OCI-LY7 (cell line): ENCODE data around the gene KCTD19. TPM values are rescaled to one million over a fixed set of nuclear protein-coding genes. Genes with fewer than 3 reads are reported as not detected.

Experiments used
- BruUV-seq: library from RNA; stranded (reverse); fragments of 400-500 nt; replicated peaks from 2 replicates; lab custom pipeline; 2021; lab: Mats Ljungman, UMichigan
- CTCF ChIA-PET: fragments of 300-600 bp; sonication (Branson Sonifier 250); formaldehyde crosslinking; loops from one replicate; lab custom pipeline; 2022; ENCODE audit warnings: antibody characterized with exemption; ENCODE audit not compliant: unreplicated experiment; lab: Charles Lee
- POLR2A ChIA-PET: fragments of 300-600 bp; sonication (Branson Sonifier 250); formaldehyde crosslinking; loops from one replicate; lab custom pipeline; 2022; ENCODE audit warnings: antibody characterized with exemption; lab: Charles Lee
- DNase-seq: peaks from one replicate; pipeline ENCODE4 v3.0.0-alpha.2; 2015; ENCODE audit warnings: low spot score
- H2AFZ ChIP-seq: fragments of 200-600 bp; sonication (generic), shearing (Covaris generic); 2 replicates; pipeline ENCODE4 v1.6.1; 2014; ENCODE audit warnings: mild to moderate bottlenecking, antibody characterized with exemption, low read length, moderate library complexity
- H3K27ac ChIP-seq: fragments of 200-600 bp; sonication (generic); 2 replicates; pipeline ENCODE4 v1.5.1; 2014; ENCODE audit warnings: mixed run types, low read depth, mild to moderate bottlenecking, moderate library complexity, low read length, inconsistent platforms; ENCODE audit not compliant: poor library complexity, severe bottlenecking
- H3K36me3 ChIP-seq: fragments of 200-600 bp; sonication (generic); 2 replicates; pipeline ENCODE4 v1.6.1; 2014; ENCODE audit warnings: mild to moderate bottlenecking, antibody characterized with exemption, low read length, moderate library complexity, mixed read lengths; ENCODE audit not compliant: insufficient read depth
- H3K4me1 ChIP-seq: fragments of 200-600 bp; sonication (generic); 2 replicates; pipeline ENCODE4 v1.5.1; 2014; ENCODE audit warnings: mild to moderate bottlenecking, low read length; ENCODE audit not compliant: insufficient read depth, poor library complexity, severe bottlenecking
- H3K4me2 ChIP-seq: fragments of 200-600 bp; sonication (generic); 2 replicates; pipeline ENCODE4 v1.6.1; 2014; ENCODE audit warnings: mild to moderate bottlenecking, low read length
- H3K4me3 ChIP-seq: fragments of 200-600 bp; sonication (generic); 2 replicates; pipeline ENCODE4 v1.5.1; 2014; ENCODE audit warnings: mild to moderate bottlenecking, low read depth, low read length; ENCODE audit not compliant: poor library complexity, severe bottlenecking
- H3K79me2 ChIP-seq: fragments of 200-600 bp; sonication (generic); 2 replicates; pipeline ENCODE4 v1.6.1; 2016; ENCODE audit warnings: low read depth, mild to moderate bottlenecking, low read length, moderate library complexity, mixed read lengths; ENCODE audit not compliant: insufficient read depth
- H3K9me2 ChIP-seq: fragments of 200-600 bp; sonication (generic); 2 replicates; pipeline ENCODE4 v1.6.1; 2016; ENCODE audit warnings: mild to moderate bottlenecking, low read length, mixed read lengths; ENCODE audit not compliant: insufficient read depth
- H3K9me3 ChIP-seq: fragments of 200-600 bp; sonication (generic); 2 replicates; pipeline ENCODE4 v1.6.1; 2014; ENCODE audit warnings: mild to moderate bottlenecking, mixed run types, low read length, mixed read lengths
- H4K20me1 ChIP-seq: fragments of 200-600 bp; sonication (generic); 2 replicates; pipeline ENCODE4 v1.6.1; 2014; ENCODE audit warnings: mild to moderate bottlenecking, antibody characterized with exemption, low read length, moderate library complexity, mixed read lengths; ENCODE audit not compliant: insufficient read depth
- CTCF ChIP-seq: fragments of 200-600 bp; sonication (generic); conservative IDR thresholded peaks from 2 replicates; pipeline ENCODE4 v1.5.1; 2014; ENCODE audit warnings: mild to moderate bottlenecking, antibody characterized with exemption, low read length, moderate library complexity, mixed read lengths
- EZH2phosphoT487 ChIP-seq: fragments of 200-600 bp; sonication (generic); IDR thresholded peaks from 2 replicates; pipeline ENCODE4 v1.6.1; 2018; ENCODE audit warnings: low read depth, borderline replicate concordance, mild to moderate bottlenecking, mixed run types, antibody characterized with exemption, low read length, moderate library complexity, mixed read lengths
- intact Hi-C: fragments of 100-400 bp; cut with micrococcal nuclease; formaldehyde crosslinking; loops from one replicate; pipeline ENCODE4 v1.10.0; 2022; ENCODE audit not compliant: unreplicated experiment
- total RNA-seq, 2 experiments: library from RNA; depleted of rRNA in 1 of 2; stranded (reverse); fragments of >200 nt in 1 of 2; shearing (Covaris generic) in 1 of 2; gene quantifications; 2 replicates each; pipeline ENCODE4 v1.2.3, GENCODE V29; 2014 to 2022

Gene KCTD19
- total RNA-seq, 2 experiments from 2014 or later, result 0.17 TPM; not detected in 1

- ChIA-PET POLR2A (interaction anchor here (0.6 to 1.6 kb wide), 3 partner anchors 26 to 926 kb away, joined by 3 to 4 read pairs (median 3); no protein-coding TSS in a partner anchor), CTCF (interaction anchor here (0.6 kb wide), 1 partner anchor 108 kb away, joined by 3 read pairs; no protein-coding TSS in a partner anchor)
- no peaks in the 10 kb centered on the region for H4K20me1 ChIP-seq
- no peak for DNase-seq
- H2AFZ ChIP-seq, result no peak overlapping the region
- no peaks in the 10 kb centered on the region for H3K79me2 ChIP-seq
- TF ChIP-seq CTCF (no peak), EZH2phosphoT487 (no peak)
- peak overlapping the region; percentile 38; the same call in 1 of the 2 replicates for H3K4me2 ChIP-seq
- H3K4me3 ChIP-seq, result no peak overlapping the region
- H3K36me3 ChIP-seq, result no peaks in the 10 kb centered on the region
- H3K9me3 ChIP-seq, result no peaks in the 10 kb centered on the region
- no peaks in the 10 kb centered on the region for H3K9me2 ChIP-seq
- BruUV-seq, result no TSS peak
- H3K27ac ChIP-seq, result no peak overlapping the region
- H3K4me1 ChIP-seq, result peaks cover 25% of the 10 kb centered on the region
- intact Hi-C loops, result no loop called here
Measured at GRCh38 chr16:67326115-67326471, 448 bp downstream of the KCTD19 start.

DNA sequence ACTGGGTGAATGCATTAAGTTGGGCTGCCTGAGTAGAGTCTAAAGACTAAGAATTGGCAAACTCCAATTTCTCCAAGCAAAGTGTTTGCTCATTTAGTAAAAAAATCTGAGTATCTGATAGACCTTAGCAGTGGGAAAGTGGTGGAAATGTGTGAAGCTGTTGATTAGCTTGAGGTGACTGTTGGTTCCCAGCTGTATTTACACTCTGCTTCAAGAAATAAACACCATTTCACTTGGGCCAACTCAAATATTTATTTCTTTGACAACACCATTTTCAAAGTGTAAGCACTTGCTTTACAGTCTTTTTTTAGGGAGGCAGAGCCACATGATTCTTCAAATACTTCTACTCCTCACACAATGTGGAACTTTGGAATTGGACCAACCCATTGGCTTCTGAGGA lies 8.7 kb downstream of the KCTD19 start:
- Histone ChIP-seq H2AFZ (no peak overlapping the region), H3K4me1 (peaks cover 5% of the 10 kb centered on the region), H3K4me2 (no peak overlapping the region), H3K36me3 (no peaks in the 10 kb centered on the region), H3K9me3 (no peaks in the 10 kb centered on the region), H3K9me2 (no peaks in the 10 kb centered on the region), H3K4me3 (no peak overlapping the region), H3K79me2 (no peaks in the 10 kb centered on the region), H4K20me1 (no peaks in the 10 kb centered on the region), H3K27ac (no peak overlapping the region)
- ChIA-PET POLR2A (interaction anchor here (0.6 kb wide), 1 partner anchor 934 kb away, joined by 5 read pairs; no protein-coding TSS in a partner anchor), CTCF (no interaction called here)
- BruUV-seq, result no TSS peak
- intact Hi-C loops, result no loop called here
- no peak for DNase-seq
- TF ChIP-seq CTCF, result no peak
- TF ChIP-seq EZH2phosphoT487, result no peak

DNA sequence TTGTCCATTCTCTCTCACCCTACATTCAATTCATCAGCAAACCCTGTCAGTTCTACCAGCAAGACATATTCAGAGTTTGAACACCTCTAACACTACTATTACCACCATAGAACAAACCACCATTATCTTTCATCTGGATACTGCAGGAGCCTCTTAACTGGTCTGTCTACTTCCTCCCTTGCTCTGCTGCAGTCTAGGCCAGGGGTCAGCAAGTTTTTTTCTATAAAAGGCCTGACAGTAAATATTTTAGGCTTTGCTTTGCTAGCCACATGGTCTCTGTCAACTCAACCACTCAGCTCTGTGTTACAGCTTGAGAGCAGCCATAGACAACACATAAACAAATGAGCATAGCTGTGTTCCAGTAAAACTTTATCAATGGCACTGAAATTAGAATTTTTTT lies 13.8 kb downstream of the KCTD19 start:
- POLR2A ChIA-PET, result interaction anchor here (0.7 kb wide), 1 partner anchor 66 kb away, joined by 3 read pairs; no protein-coding TSS in a partner anchor
- TF ChIP-seq CTCF (no peak), EZH2phosphoT487 (no peak)
- Histone ChIP-seq H4K20me1 (no peaks in the 10 kb centered on the region), H3K4me1 (no peaks in the 10 kb centered on the region), H3K36me3 (no peaks in the 10 kb centered on the region), H3K9me3 (no peaks in the 10 kb centered on the region), H3K79me2 (no peaks in the 10 kb centered on the region), H3K4me2 (no peak overlapping the region), H3K27ac (no peak overlapping the region), H3K9me2 (no peaks in the 10 kb centered on the region), H3K4me3 (no peak overlapping the region), H2AFZ (no peak overlapping the region)
- BruUV-seq, result no TSS peak
- no peak for DNase-seq
- CTCF ChIA-PET, result no interaction called here
- intact Hi-C loops, result no loop called here
